OCI-LY7 (cell line): ENCODE results near the gene OLFM1. TPM values are rescaled to one million over a fixed set of nuclear protein-coding genes. Genes with fewer than 3 reads are reported as not detected.

Experiments used
- BruUV-seq: library from RNA; stranded (reverse); fragments of 400-500 nt; replicated peaks from 2 replicates; lab custom pipeline; 2021; lab: Mats Ljungman, UMichigan
- CTCF ChIA-PET: fragments of 300-600 bp; sonication (Branson Sonifier 250); formaldehyde crosslinking; loops from one replicate; lab custom pipeline; 2022; ENCODE audit warnings: antibody characterized with exemption; ENCODE audit not compliant: unreplicated experiment; lab: Charles Lee
- POLR2A ChIA-PET: fragments of 300-600 bp; sonication (Branson Sonifier 250); formaldehyde crosslinking; loops from one replicate; lab custom pipeline; 2022; ENCODE audit warnings: antibody characterized with exemption; lab: Charles Lee
- DNase-seq: peaks from one replicate; pipeline ENCODE4 v3.0.0-alpha.2; 2015; ENCODE audit warnings: low spot score
- H2AFZ ChIP-seq: fragments of 200-600 bp; sonication (generic), shearing (Covaris generic); 2 replicates; pipeline ENCODE4 v1.6.1; 2014; ENCODE audit warnings: mild to moderate bottlenecking, antibody characterized with exemption, low read length, moderate library complexity
- H3K27ac ChIP-seq: fragments of 200-600 bp; sonication (generic); 2 replicates; pipeline ENCODE4 v1.5.1; 2014; ENCODE audit warnings: mixed run types, low read depth, mild to moderate bottlenecking, moderate library complexity, low read length, inconsistent platforms; ENCODE audit not compliant: poor library complexity, severe bottlenecking
- H3K36me3 ChIP-seq: fragments of 200-600 bp; sonication (generic); 2 replicates; pipeline ENCODE4 v1.6.1; 2014; ENCODE audit warnings: mild to moderate bottlenecking, antibody characterized with exemption, low read length, moderate library complexity, mixed read lengths; ENCODE audit not compliant: insufficient read depth
- H3K4me1 ChIP-seq: fragments of 200-600 bp; sonication (generic); 2 replicates; pipeline ENCODE4 v1.5.1; 2014; ENCODE audit warnings: mild to moderate bottlenecking, low read length; ENCODE audit not compliant: insufficient read depth, poor library complexity, severe bottlenecking
- H3K4me2 ChIP-seq: fragments of 200-600 bp; sonication (generic); 2 replicates; pipeline ENCODE4 v1.6.1; 2014; ENCODE audit warnings: mild to moderate bottlenecking, low read length
- H3K4me3 ChIP-seq: fragments of 200-600 bp; sonication (generic); 2 replicates; pipeline ENCODE4 v1.5.1; 2014; ENCODE audit warnings: mild to moderate bottlenecking, low read depth, low read length; ENCODE audit not compliant: poor library complexity, severe bottlenecking
- H3K79me2 ChIP-seq: fragments of 200-600 bp; sonication (generic); 2 replicates; pipeline ENCODE4 v1.6.1; 2016; ENCODE audit warnings: low read depth, mild to moderate bottlenecking, low read length, moderate library complexity, mixed read lengths; ENCODE audit not compliant: insufficient read depth
- H3K9me2 ChIP-seq: fragments of 200-600 bp; sonication (generic); 2 replicates; pipeline ENCODE4 v1.6.1; 2016; ENCODE audit warnings: mild to moderate bottlenecking, low read length, mixed read lengths; ENCODE audit not compliant: insufficient read depth
- H3K9me3 ChIP-seq: fragments of 200-600 bp; sonication (generic); 2 replicates; pipeline ENCODE4 v1.6.1; 2014; ENCODE audit warnings: mild to moderate bottlenecking, mixed run types, low read length, mixed read lengths
- H4K20me1 ChIP-seq: fragments of 200-600 bp; sonication (generic); 2 replicates; pipeline ENCODE4 v1.6.1; 2014; ENCODE audit warnings: mild to moderate bottlenecking, antibody characterized with exemption, low read length, moderate library complexity, mixed read lengths; ENCODE audit not compliant: insufficient read depth
- EZH2phosphoT487 ChIP-seq: fragments of 200-600 bp; sonication (generic); IDR thresholded peaks from 2 replicates; pipeline ENCODE4 v1.6.1; 2018; ENCODE audit warnings: low read depth, borderline replicate concordance, mild to moderate bottlenecking, mixed run types, antibody characterized with exemption, low read length, moderate library complexity, mixed read lengths
- intact Hi-C: fragments of 100-400 bp; cut with micrococcal nuclease; formaldehyde crosslinking; loops from one replicate; pipeline ENCODE4 v1.10.0; 2022; ENCODE audit not compliant: unreplicated experiment
- total RNA-seq, 2 experiments: library from RNA; depleted of rRNA in 1 of 2; stranded (reverse); fragments of >200 nt in 1 of 2; shearing (Covaris generic) in 1 of 2; gene quantifications; 2 replicates each; pipeline ENCODE4 v1.2.3, GENCODE V29; 2014 to 2022
- TF ChIP-seq, protein P1 (sequence below): fragments of 200-600 bp; sonication (generic); conservative IDR thresholded peaks from 2 replicates; pipeline ENCODE4 v1.5.1; 2014; ENCODE audit warnings: mild to moderate bottlenecking, antibody characterized with exemption, low read length, moderate library complexity, mixed read lengths

Gene OLFM1
- total RNA-seq, 2 experiments from 2014 or later = not detected

DNA sequence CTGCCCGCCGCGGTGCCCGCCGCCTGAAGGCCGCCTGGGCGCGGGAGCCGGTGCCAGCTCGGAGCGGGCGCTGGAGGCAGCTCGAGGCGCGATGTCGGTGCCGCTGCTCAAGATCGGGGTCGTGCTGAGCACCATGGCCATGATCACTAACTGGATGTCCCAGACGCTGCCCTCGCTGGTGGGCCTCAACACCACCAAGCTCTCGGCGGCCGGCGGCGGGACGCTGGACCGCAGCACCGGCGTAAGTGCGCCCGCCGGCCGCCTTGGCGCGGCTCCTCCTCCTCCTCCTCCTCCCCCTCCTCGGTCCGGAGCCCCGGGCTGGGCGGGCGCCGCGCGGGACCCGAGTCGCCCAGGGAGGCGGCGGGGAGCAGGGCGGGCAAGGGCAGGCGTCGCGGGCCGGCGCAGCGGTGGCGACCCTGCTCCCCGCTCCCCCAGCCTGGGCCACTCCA lies 455 bp downstream of the OLFM1 start:
- no peak overlapping the region for H3K27ac ChIP-seq
- DNase-seq = no peak
- H3K36me3 ChIP-seq = no peaks in the 10 kb centered on the region
- BruUV-seq = no TSS peak
- TF ChIP-seq, protein P1, sequence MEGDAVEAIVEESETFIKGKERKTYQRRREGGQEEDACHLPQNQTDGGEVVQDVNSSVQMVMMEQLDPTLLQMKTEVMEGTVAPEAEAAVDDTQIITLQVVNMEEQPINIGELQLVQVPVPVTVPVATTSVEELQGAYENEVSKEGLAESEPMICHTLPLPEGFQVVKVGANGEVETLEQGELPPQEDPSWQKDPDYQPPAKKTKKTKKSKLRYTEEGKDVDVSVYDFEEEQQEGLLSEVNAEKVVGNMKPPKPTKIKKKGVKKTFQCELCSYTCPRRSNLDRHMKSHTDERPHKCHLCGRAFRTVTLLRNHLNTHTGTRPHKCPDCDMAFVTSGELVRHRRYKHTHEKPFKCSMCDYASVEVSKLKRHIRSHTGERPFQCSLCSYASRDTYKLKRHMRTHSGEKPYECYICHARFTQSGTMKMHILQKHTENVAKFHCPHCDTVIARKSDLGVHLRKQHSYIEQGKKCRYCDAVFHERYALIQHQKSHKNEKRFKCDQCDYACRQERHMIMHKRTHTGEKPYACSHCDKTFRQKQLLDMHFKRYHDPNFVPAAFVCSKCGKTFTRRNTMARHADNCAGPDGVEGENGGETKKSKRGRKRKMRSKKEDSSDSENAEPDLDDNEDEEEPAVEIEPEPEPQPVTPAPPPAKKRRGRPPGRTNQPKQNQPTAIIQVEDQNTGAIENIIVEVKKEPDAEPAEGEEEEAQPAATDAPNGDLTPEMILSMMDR = no peak
- no peak for TF ChIP-seq EZH2phosphoT487
- H3K9me2 ChIP-seq = no peaks in the 10 kb centered on the region
- H3K4me3 ChIP-seq = no peak overlapping the region
- CTCF ChIA-PET = no interaction called here
- intact Hi-C loops = loop anchor here (2.0 to 5.0 kb wide), 2 partner anchors 257 to 324 kb away; no protein-coding TSS in a partner anchor
- H2AFZ ChIP-seq = no peak overlapping the region
- no peak overlapping the region for H3K4me2 ChIP-seq
- no peaks in the 10 kb centered on the region for H3K4me1 ChIP-seq
- H4K20me1 ChIP-seq = no peaks in the 10 kb centered on the region
- POLR2A ChIA-PET = no interaction called here
- no peaks in the 10 kb centered on the region for H3K79me2 ChIP-seq
- no peaks in the 10 kb centered on the region for H3K9me3 ChIP-seq

DNA sequence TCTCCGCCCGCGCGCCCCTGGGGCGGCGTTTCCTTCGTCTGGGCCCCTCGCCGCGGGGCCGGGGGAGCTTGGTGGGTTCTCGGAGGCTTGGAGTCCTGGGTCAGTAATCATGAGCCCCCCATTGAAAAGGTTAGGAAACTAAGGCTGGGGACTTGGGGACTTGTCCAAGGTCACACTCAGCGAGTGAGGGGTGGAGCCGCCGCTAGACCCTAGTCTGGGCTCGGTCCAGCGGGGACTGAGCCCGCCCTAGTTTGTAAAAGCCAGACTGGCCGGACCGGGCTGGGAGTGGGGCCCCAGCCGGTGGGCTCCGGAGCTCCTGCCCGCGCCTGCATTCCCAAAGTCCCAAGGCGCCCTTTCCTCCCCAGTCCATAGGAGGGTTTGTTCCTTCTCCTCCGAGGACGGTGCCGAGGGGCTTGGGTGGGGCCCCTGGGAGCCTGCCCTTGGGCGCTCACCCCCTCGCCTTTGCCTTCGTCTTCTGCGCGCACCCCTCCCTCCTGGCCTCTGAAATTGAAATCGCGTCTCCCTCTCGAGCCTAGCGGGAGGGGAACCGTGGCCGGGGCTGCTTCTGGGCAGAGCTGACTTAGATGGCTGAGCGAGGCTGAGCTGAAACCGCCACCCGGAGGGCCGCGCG lies 995 bp downstream of the OLFM1 start:
- H3K4me2 ChIP-seq = no peak overlapping the region
- no peaks in the 10 kb centered on the region for H3K9me2 ChIP-seq
- TF ChIP-seq, protein P1 = no peak
- ChIA-PET CTCF (no interaction called here), POLR2A (no interaction called here)
- no TSS peak for BruUV-seq
- H2AFZ ChIP-seq = no peak overlapping the region
- H3K9me3 ChIP-seq = no peaks in the 10 kb centered on the region
- intact Hi-C loops = loop anchor here (5.0 kb wide), 1 partner anchor 324 kb away; no protein-coding TSS in a partner anchor
- H3K4me3 ChIP-seq = no peak overlapping the region
- no peak for DNase-seq
- H3K27ac ChIP-seq = no peak overlapping the region
- no peaks in the 10 kb centered on the region for H3K79me2 ChIP-seq
- no peaks in the 10 kb centered on the region for H3K36me3 ChIP-seq
- no peaks in the 10 kb centered on the region for H4K20me1 ChIP-seq
- H3K4me1 ChIP-seq = no peaks in the 10 kb centered on the region
